Tibial nerve (tissue), 4 donors: ENCODE data around the gene ZSWIM7. TPM values are rescaled to one million over a fixed set of nuclear protein-coding genes. Genes with fewer than 3 reads are reported as not detected.

ENCODE experiments used
- DNase-seq, 2 donors: peaks; one replicate each; pipeline ENCODE4 v3.0.0-alpha.2; 2019; ENCODE audit warnings: low spot score in 2 of 2
- H3K27ac ChIP-seq, 4 donors: fragments of 200-600 bp; sonication (generic) in 3 of 4; one replicate each; pipeline ENCODE4 v1.5.1; 2017 to 2019; ENCODE audit warnings: mild to moderate bottlenecking in 1 of 4
- H3K27me3 ChIP-seq, 2 donors: fragments of 200-600 bp; sonication (generic) in 1 of 2; one replicate each; pipeline versions ENCODE4 v1.5.1 to v1.6.0; 2017 to 2019
- H3K36me3 ChIP-seq, 3 donors: fragments of 200-600 bp; sonication (generic); one replicate each; pipeline ENCODE4 v1.5.1; 2018 to 2019
- H3K4me1 ChIP-seq, 4 donors: fragments of 200-600 bp; sonication (generic) in 3 of 4; one replicate each; pipeline ENCODE4 v1.5.1; 2017 to 2019
- H3K4me3 ChIP-seq, 4 donors: fragments of 200-600 bp; sonication (generic) in 3 of 4; one replicate each; pipeline ENCODE4 v1.5.1; 2017 to 2019; ENCODE audit warnings: mild to moderate bottlenecking in 1 of 4, moderate library complexity in 1 of 4
- H3K9me3 ChIP-seq, 4 donors: fragments of 200-600 bp; sonication (generic) in 3 of 4; one replicate each; pipeline ENCODE4 v1.5.1; 2017 to 2019
- CTCF ChIP-seq, 5 experiments: fragments of 200-600 bp in 3 of 5; fragments of 450-650 bp in 2 of 5; sonication (generic) in 3 of 5; IDR thresholded peaks; one replicate each; pipeline ENCODE4 v1.5.1; 2016 to 2019; ENCODE audit warnings: antibody characterized with exemption in 5 of 5, mild to moderate bottlenecking in 3 of 5, moderate library complexity in 2 of 5
- EP300 ChIP-seq, 2 donors: sonication (generic); formaldehyde crosslinking; IDR thresholded peaks; one replicate each; pipeline ENCODE4 v1.6.1; 2017; ENCODE audit warnings: antibody characterized with exemption in 2 of 2, mild to moderate bottlenecking in 1 of 2
- POLR2A ChIP-seq, 2 donors: fragments of 450-650 bp; IDR thresholded peaks; one replicate each; pipeline ENCODE4 v1.6.1; 2017; ENCODE audit warnings: antibody characterized with exemption in 2 of 2, mild to moderate bottlenecking in 2 of 2, moderate library complexity in 2 of 2
- WGBS, 2 donors: methylation state at CpG; one replicate each; pipeline ENCODE4 v1.1.5; 2018; 5-methylcytosine and 5-hydroxymethylcytosine counted together
- total RNA-seq, 4 donors: library from RNA; depleted of rRNA; stranded (reverse); fragments of >200 nt; gene quantifications; one replicate each; pipeline ENCODE4 v1.1.0, GENCODE V29; 2016

Gene ZSWIM7
- total RNA-seq, 4 donors from 2014 or later = 7.0 to 31.2 (median 17.4) TPM

GRCh38 chr17:15955793-15956541, 43.5 kb downstream of the ZSWIM7 start:
- Histone ChIP-seq H3K4me3 (no peak overlapping the region), H3K9me3 (no peaks in the 10 kb centered on the region), H3K4me1 (peaks cover 0 to 11% (median 3%) of the 10 kb centered on the region in 4 donors), H3K27me3 (no peaks in the 10 kb centered on the region), H3K36me3 (no peaks in the 10 kb centered on the region), H3K27ac (no peak overlapping the region)
- 80 to 84% methylated on average over 14 of the region's 14 CpGs for WGBS, 2 donors
- TF ChIP-seq EP300 (IDR thresholded peaks at IDR 0.05) (no peak), CTCF (IDR thresholded peaks at IDR 0.05) (no peak), POLR2A (IDR thresholded peaks at IDR 0.05) (no peak)
- DNase-seq = no peak

- DNase-seq = no peak
- TF ChIP-seq CTCF (IDR thresholded peaks at IDR 0.05) (no peak), EP300 (IDR thresholded peaks at IDR 0.05) (no peak), POLR2A (IDR thresholded peaks at IDR 0.05) (no peak)
- H3K27ac ChIP-seq = no peak overlapping the region
- H3K27me3 ChIP-seq = no peaks in the 10 kb centered on the region
- H3K4me3 ChIP-seq = no peak overlapping the region
- WGBS, 2 donors = 58 to 60% methylated on average over 5 of the region's 5 CpGs
- no peaks in the 10 kb centered on the region for H3K9me3 ChIP-seq
- peaks cover 0 to 10% (median 0%) of the 10 kb centered on the region in 4 donors for H3K4me1 ChIP-seq
- no peaks in the 10 kb centered on the region for H3K36me3 ChIP-seq
Measured at GRCh38 chr17:15954222-15954621, 45.3 kb downstream of the ZSWIM7 start.

GRCh38 chr17:15952916-15953790, 46.4 kb downstream of the ZSWIM7 start:
- Histone ChIP-seq H3K9me3 (no peaks in the 10 kb centered on the region), H3K4me3 (no peak overlapping the region), H3K27me3 (no peaks in the 10 kb centered on the region), H3K4me1 (no peaks in the 10 kb centered on the region), H3K36me3 (no peaks in the 10 kb centered on the region), H3K27ac (no peak overlapping the region)
- WGBS, 2 donors = 78 to 84% methylated on average over 22 of the region's 22 CpGs
- no peak for DNase-seq
- TF ChIP-seq CTCF (IDR thresholded peaks at IDR 0.05) = no peak
- TF ChIP-seq EP300 (IDR thresholded peaks at IDR 0.05) = no peak
- no peak for TF ChIP-seq POLR2A (IDR thresholded peaks at IDR 0.05)

- Histone ChIP-seq H3K4me1 (no peaks in the 10 kb centered on the region), H3K27me3 (no peaks in the 10 kb centered on the region), H3K27ac (no peak overlapping the region), H3K4me3 (no peak overlapping the region), H3K9me3 (no peaks in the 10 kb centered on the region), H3K36me3 (no peaks in the 10 kb centered on the region)
- DNase-seq = no peak
- no peak for TF ChIP-seq EP300 (IDR thresholded peaks at IDR 0.05)
- no peak for TF ChIP-seq CTCF (IDR thresholded peaks at IDR 0.05)
- no peak for TF ChIP-seq POLR2A (IDR thresholded peaks at IDR 0.05)
- 77 to 86% methylated on average over 7 of the region's 7 CpGs for WGBS, 2 donors
Measured at GRCh38 chr17:15952048-15952532, 47.4 kb downstream of the ZSWIM7 start.
